ENCODE measurements around the gene CST7. TPM values are rescaled to one million over a fixed set of nuclear protein-coding genes. Genes with fewer than 3 reads are reported as not detected.

Gene CST7
- total and polyA plus RNA-seq, 10 of the 15 experiments (the other 5 are each of a cell fraction or from before 2014, with no cell fraction given) = 0.69 TPM; not detected in 9

GRCh38 chr20:24965065-24965919 is 16.2 kb downstream of the CST7 start:
- CTCF ChIA-PET = no interaction called here

GRCh38 chr20:24966317-24967012 is 17.4 kb downstream of the CST7 start:
- POLR2A ChIA-PET = interaction anchor here (0.7 kb wide), 1 partner anchor 12 kb away, joined by 5 read pairs; no protein-coding TSS in a partner anchor
- BruUV-seq (replicated peaks) = no TSS peak
- no peaks in the 10 kb centered on the region for H3K27me3 ChIP-seq (replicated peaks in 1 of 2; ENCODE audit: control insufficient read depth in 2 of 2, insufficient read depth in 2 of 2, low read length in 1 of 2)
- H3K79me2 ChIP-seq (ENCODE audit: control insufficient read depth, insufficient read depth, low read length) = no peaks in the 10 kb centered on the region
- DNase-seq (ENCODE audit: low read depth, low spot score) (no peak), ATAC-seq (no peak), FAIRE-seq (no peak)
- H3K4me3 ChIP-seq = no peak overlapping the region
- intact Hi-C loops (cut with micrococcal nuclease; ENCODE audit: unreplicated experiment) (no loop called here), in situ Hi-C loops (cut with MboI) (no loop called here)
- no peak overlapping the region for H3K9ac ChIP-seq (ENCODE audit: control insufficient read depth, insufficient read depth, low read length)
- RAD21 ChIA-PET (ENCODE audit: unreplicated experiment) = no interaction called here
- H2AFZ ChIP-seq (ENCODE audit: control insufficient read depth, low read depth, low read length) = no peak overlapping the region
- H3K9me3 ChIP-seq (replicated peaks; ENCODE audit: control insufficient read depth, insufficient read depth, low read length) = no peaks in the 10 kb centered on the region
- H3K4me2 ChIP-seq (ENCODE audit: control insufficient read depth, insufficient read depth) = no peak overlapping the region
- H3K4me1 ChIP-seq (ENCODE audit: control insufficient read depth, insufficient read depth, low read length) = no peaks in the 10 kb centered on the region
- CTCF ChIA-PET = no interaction called here
- 88% methylated on average over 15 of the region's 15 CpGs for WGBS (ENCODE audit: insufficient coverage, insufficient replicate concordance, low lambda C conversion rate, missing lambda C conversion rate)
- peaks cover 20 to 23% of the 10 kb centered on the region in 2 experiments; a peak in 3 of 4 replicates for H3K36me3 ChIP-seq (ENCODE audit: control insufficient read depth in 2 of 2, insufficient read depth in 2 of 2, low read length in 1 of 2)
- no peaks in the 10 kb centered on the region for H4K20me1 ChIP-seq (ENCODE audit: control insufficient read depth, insufficient read depth)
- SMC1A ChIA-PET (ENCODE audit: uncharacterized antibody, unreplicated experiment) = no interaction called here
- no peak overlapping the region for H3K27ac ChIP-seq (ENCODE audit: control insufficient read depth, insufficient read depth)
- TF ChIP-seq MAX (IDR thresholded peaks at IDR 0.05; ENCODE audit: low read depth, low read length) (no peak), LARP7 (IDR thresholded peaks at IDR 0.05) (no peak), PBX3 (IDR thresholded peaks at IDR 0.05; ENCODE audit: insufficient replicate concordance, low read depth, low read length) (no peak), BCLAF1 (IDR thresholded peaks at IDR 0.05) (no peak), PML (IDR thresholded peaks at IDR 0.05; ENCODE audit: low read length) (no peak), HDAC2 (IDR thresholded peaks at IDR 0.05) (no peak)

More at GRCh38 chr20:24965065-24965919, 16.2 kb downstream of the CST7 start:
- no peak overlapping the region for H3K4me3 ChIP-seq
- no peak for DNase-seq (ENCODE audit: low read depth, low spot score)
- no TSS peak for BruUV-seq (replicated peaks)
- H3K27ac ChIP-seq (ENCODE audit: control insufficient read depth, insufficient read depth) = no peak overlapping the region
- no peak overlapping the region for H3K4me2 ChIP-seq (ENCODE audit: control insufficient read depth, insufficient read depth)
- H3K4me1 ChIP-seq (ENCODE audit: control insufficient read depth, insufficient read depth, low read length) = no peaks in the 10 kb centered on the region
- no peaks in the 10 kb centered on the region for H4K20me1 ChIP-seq (ENCODE audit: control insufficient read depth, insufficient read depth)
- intact Hi-C loops (cut with micrococcal nuclease; ENCODE audit: unreplicated experiment) = no loop called here
- ATAC-seq = no peak
- ChIA-PET RAD21 (ENCODE audit: unreplicated experiment) (no interaction called here), POLR2A (no interaction called here), SMC1A (ENCODE audit: uncharacterized antibody, unreplicated experiment) (no interaction called here)
- H3K79me2 ChIP-seq (ENCODE audit: control insufficient read depth, insufficient read depth, low read length) = no peaks in the 10 kb centered on the region
- in situ Hi-C loops (cut with MboI) = no loop called here
- peaks cover 20 to 25% of the 10 kb centered on the region in 2 experiments; a peak in 3 of 4 replicates for H3K36me3 ChIP-seq (ENCODE audit: control insufficient read depth in 2 of 2, insufficient read depth in 2 of 2, low read length in 1 of 2)
- TF ChIP-seq TBL1XR1 (IDR thresholded peaks at IDR 0.05; ENCODE audit: low read depth, low read length) (no peak), BHLHE40 (IDR thresholded peaks at IDR 0.05; ENCODE audit: borderline replicate concordance in 1 of 2, low read depth in 2 of 2, low read length in 1 of 2) (no peak), SIN3A (IDR thresholded peaks at IDR 0.05; ENCODE audit: low read depth, low read length) (no peak), HDGF (IDR thresholded peaks at IDR 0.05) (no peak), ZNF207 (IDR thresholded peaks at IDR 0.05; ENCODE audit: borderline replicate concordance) (no peak), NR2C2 (IDR thresholded peaks at IDR 0.05; ENCODE audit: borderline replicate concordance, control insufficient read depth, insufficient read length, low read depth) (no peak), ZNF622 (IDR thresholded peaks at IDR 0.05) (no peak), NRF1 (conservative IDR thresholded peaks at IDR 0.05; ENCODE audit: low read depth, low read length) (no peak), GATAD2B (conservative IDR thresholded peaks at IDR 0.05; ENCODE audit: low read depth) (no peak)
- no peaks in the 10 kb centered on the region for H3K27me3 ChIP-seq (replicated peaks in 1 of 2; ENCODE audit: control insufficient read depth in 2 of 2, insufficient read depth in 2 of 2, low read length in 1 of 2)
- 96% methylated on average over 7 of the region's 7 CpGs for WGBS (ENCODE audit: insufficient coverage, insufficient replicate concordance, low lambda C conversion rate, missing lambda C conversion rate)
- FAIRE-seq = no peak
- no peak overlapping the region for H2AFZ ChIP-seq (ENCODE audit: control insufficient read depth, low read depth, low read length)
- no peak overlapping the region for H3K9ac ChIP-seq (ENCODE audit: control insufficient read depth, insufficient read depth, low read length)
- no peaks in the 10 kb centered on the region for H3K9me3 ChIP-seq (replicated peaks; ENCODE audit: control insufficient read depth, insufficient read depth, low read length)
